ENCODE measurements around the gene DNAJC27. TPM values are rescaled to one million over a fixed set of nuclear protein-coding genes. Genes with fewer than 3 reads are reported as not detected.

DNAJC27 gene
- polyA plus RNA-seq, 1 experiment, result 2.3 TPM

- TF ChIP-seq CTCF (IDR thresholded peaks at IDR 0.05; ENCODE audit: insufficient read depth, low read depth, low read length), result no peak
- ChIA-PET POLR2A (no interaction called here), CTCF (no interaction called here)
- no peaks in the 10 kb centered on the region for H3K27me3 ChIP-seq (ENCODE audit: control insufficient read depth, insufficient read depth, low read length)
- H3K4me3 ChIP-seq (ENCODE audit: low read depth, low read length), result no peak overlapping the region
- H3K36me3 ChIP-seq (ENCODE audit: control insufficient read depth, insufficient read depth, low read length), result peaks cover 3% of the 10 kb centered on the region
- DNase-seq (ENCODE audit: low read depth), result no peak
Observed at GRCh38 chr2:24958411-24958935, 13.3 kb downstream of the DNAJC27 start.

GRCh38 chr2:24957976-24958375 lies 13.8 kb downstream of the DNAJC27 start:
- CTCF ChIA-PET, result no interaction called here
- no peak for DNase-seq (ENCODE audit: low read depth)
- Histone ChIP-seq H3K36me3 (ENCODE audit: control insufficient read depth, insufficient read depth, low read length) (peaks cover 3% of the 10 kb centered on the region), H3K27me3 (ENCODE audit: control insufficient read depth, insufficient read depth, low read length) (no peaks in the 10 kb centered on the region), H3K4me3 (ENCODE audit: low read depth, low read length) (no peak overlapping the region)
- POLR2A ChIA-PET, result no interaction called here
- no peak for TF ChIP-seq CTCF (IDR thresholded peaks at IDR 0.05; ENCODE audit: insufficient read depth, low read depth, low read length)

GRCh38 chr2:24957221-24957620 lies 14.5 kb downstream of the DNAJC27 start:
- DNase-seq (ENCODE audit: low read depth), result no peak
- Histone ChIP-seq H3K36me3 (ENCODE audit: control insufficient read depth, insufficient read depth, low read length) (peaks cover 3% of the 10 kb centered on the region), H3K4me3 (ENCODE audit: low read depth, low read length) (no peak overlapping the region), H3K27me3 (ENCODE audit: control insufficient read depth, insufficient read depth, low read length) (no peaks in the 10 kb centered on the region)
- CTCF ChIA-PET, result interaction anchor here (1.5 kb wide), 1 partner anchor 18 kb away, joined by 4 read pairs; no protein-coding TSS in a partner anchor
- POLR2A ChIA-PET, result no interaction called here
- TF ChIP-seq CTCF (IDR thresholded peaks at IDR 0.05; ENCODE audit: insufficient read depth, low read depth, low read length), result no peak

- POLR2A ChIA-PET, result no interaction called here
- no peaks in the 10 kb centered on the region for H3K27me3 ChIP-seq (ENCODE audit: control insufficient read depth, insufficient read depth, low read length)
- H3K36me3 ChIP-seq (ENCODE audit: control insufficient read depth, insufficient read depth, low read length), result peaks cover 2% of the 10 kb centered on the region
- CTCF ChIA-PET, result interaction anchor here (0.9 kb wide), 1 partner anchor 128 kb away, joined by 3 read pairs; no protein-coding TSS in a partner anchor
- no peak for DNase-seq (ENCODE audit: low read depth)
- H3K4me3 ChIP-seq (ENCODE audit: low read depth, low read length), result no peak overlapping the region
- TF ChIP-seq CTCF (IDR thresholded peaks at IDR 0.05; ENCODE audit: insufficient read depth, low read depth, low read length), result no peak
Observed at GRCh38 chr2:24955921-24956320, 15.8 kb downstream of the DNAJC27 start.

GRCh38 chr2:24955232-24955631 lies 16.5 kb downstream of the DNAJC27 start:
- Histone ChIP-seq H3K36me3 (ENCODE audit: control insufficient read depth, insufficient read depth, low read length) (peaks cover 2% of the 10 kb centered on the region), H3K27me3 (ENCODE audit: control insufficient read depth, insufficient read depth, low read length) (no peaks in the 10 kb centered on the region), H3K4me3 (ENCODE audit: low read depth, low read length) (no peak overlapping the region)
- POLR2A ChIA-PET, result no interaction called here
- TF ChIP-seq CTCF (IDR thresholded peaks at IDR 0.05; ENCODE audit: insufficient read depth, low read depth, low read length), result no peak
- DNase-seq (ENCODE audit: low read depth), result no peak
- CTCF ChIA-PET, result no interaction called here

All from BJ (cell line).